Fibroblast of pulmonary artery (primary cell): ENCODE results near the gene BRD4.
A peak's percentile ranks its signal among the peaks of the same experiment; 100 is the strongest.

Source experiments
- DNase-seq: peaks from one replicate; pipeline ENCODE4 v3.0.0-alpha.2; 2010; ENCODE audit warnings: low read depth
- H3K4me3 ChIP-seq: replicated peaks from 2 replicates; pipeline ENCODE4 v1.5.1; 2011; ENCODE audit warnings: low read depth, mild to moderate bottlenecking, control low read depth, low read length, moderate library complexity
- CTCF ChIP-seq: IDR thresholded peaks from 2 replicates; pipeline ENCODE4 v1.5.1; 2011; ENCODE audit warnings: mild to moderate bottlenecking, control low read depth, low read length, inconsistent platforms; ENCODE audit errors: missing control alignments

BRD4 gene

DNA sequence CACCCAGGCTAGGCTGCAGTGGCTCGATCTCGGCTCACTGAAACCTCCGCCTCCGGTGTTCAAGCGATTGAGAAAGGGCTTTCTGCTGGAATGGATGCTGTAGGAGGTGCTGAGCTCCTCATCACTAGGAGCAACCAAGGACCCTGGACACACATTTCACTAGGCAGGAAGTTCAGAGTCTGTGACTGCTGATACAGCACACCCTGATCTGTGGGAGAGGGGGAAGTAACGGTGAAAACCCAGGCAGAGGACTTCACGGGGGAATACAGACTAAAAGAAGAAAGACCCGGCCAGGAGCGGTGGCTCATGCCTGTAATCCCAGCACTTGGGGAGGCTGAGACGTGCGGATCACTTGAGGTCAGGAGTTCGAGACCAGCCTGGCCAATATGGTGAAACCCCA is 119.6 kb downstream of the BRD4 start:
- H3K4me3 ChIP-seq, result no peak overlapping the region
- TF ChIP-seq CTCF, result no peak
- no peak for DNase-seq

- no peak for TF ChIP-seq CTCF
- H3K4me3 ChIP-seq, result no peak overlapping the region
- peak; percentile 74 for DNase-seq
Measured at GRCh38 chr19:15210323-15210781, 122.0 kb downstream of the BRD4 start.

GRCh38 chr19:15201374-15202023 is 130.8 kb downstream of the BRD4 start:
- DNase-seq, result no peak
- TF ChIP-seq CTCF, result no peak
- peak overlapping the region; percentile 79 for H3K4me3 ChIP-seq

DNA sequence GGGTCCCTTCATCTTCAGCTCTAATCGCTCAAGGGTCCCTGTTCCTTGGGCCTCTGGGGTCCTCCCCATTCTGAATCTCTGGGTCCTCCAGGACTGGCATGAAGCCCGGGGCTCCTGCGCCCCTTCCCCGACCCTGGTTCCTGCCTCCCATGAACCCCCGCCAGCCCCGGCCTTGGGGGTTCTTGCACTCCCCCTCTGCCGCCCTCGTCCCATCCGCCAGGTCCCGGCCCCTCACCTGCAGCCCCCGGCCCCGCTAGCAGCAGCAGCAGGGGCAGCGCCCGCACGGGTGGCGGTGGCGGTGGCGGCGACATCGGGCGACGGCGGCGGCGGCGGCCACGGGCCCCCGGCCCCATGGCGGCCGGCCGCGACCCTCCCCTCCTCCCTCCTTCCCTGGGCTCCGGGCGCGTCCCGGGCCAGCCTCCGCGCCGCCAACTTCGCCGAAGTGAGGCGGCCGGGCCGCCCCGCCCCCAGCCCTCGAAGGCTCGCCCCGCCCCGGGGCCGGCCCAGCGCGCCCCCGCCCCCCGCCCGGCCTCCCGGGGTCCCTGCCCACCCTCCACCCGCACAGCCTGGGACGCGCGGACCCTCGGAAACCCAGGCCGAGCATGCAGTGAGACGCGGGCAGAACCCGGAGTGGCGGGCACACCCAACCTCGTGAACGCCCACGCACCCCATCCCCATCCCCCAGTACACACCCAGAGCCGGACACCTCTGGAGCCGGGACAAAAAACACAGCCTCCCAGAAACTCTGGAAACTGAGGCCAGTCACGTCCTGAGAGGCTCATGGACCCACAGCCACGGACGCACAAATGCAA is 131.6 kb downstream of the BRD4 start, which contains the start of gene NOTCH3:
Gene NOTCH3 (minus strand): TSS at position 443 of the 812 bp plus-strand sequence. CDS start 90 bp downstream, at position 353.
- TF ChIP-seq CTCF, result no peak
- H3K4me3 ChIP-seq, result peak within 1 kb of the TSS; percentile 79
- DNase-seq, result no peak

DNA sequence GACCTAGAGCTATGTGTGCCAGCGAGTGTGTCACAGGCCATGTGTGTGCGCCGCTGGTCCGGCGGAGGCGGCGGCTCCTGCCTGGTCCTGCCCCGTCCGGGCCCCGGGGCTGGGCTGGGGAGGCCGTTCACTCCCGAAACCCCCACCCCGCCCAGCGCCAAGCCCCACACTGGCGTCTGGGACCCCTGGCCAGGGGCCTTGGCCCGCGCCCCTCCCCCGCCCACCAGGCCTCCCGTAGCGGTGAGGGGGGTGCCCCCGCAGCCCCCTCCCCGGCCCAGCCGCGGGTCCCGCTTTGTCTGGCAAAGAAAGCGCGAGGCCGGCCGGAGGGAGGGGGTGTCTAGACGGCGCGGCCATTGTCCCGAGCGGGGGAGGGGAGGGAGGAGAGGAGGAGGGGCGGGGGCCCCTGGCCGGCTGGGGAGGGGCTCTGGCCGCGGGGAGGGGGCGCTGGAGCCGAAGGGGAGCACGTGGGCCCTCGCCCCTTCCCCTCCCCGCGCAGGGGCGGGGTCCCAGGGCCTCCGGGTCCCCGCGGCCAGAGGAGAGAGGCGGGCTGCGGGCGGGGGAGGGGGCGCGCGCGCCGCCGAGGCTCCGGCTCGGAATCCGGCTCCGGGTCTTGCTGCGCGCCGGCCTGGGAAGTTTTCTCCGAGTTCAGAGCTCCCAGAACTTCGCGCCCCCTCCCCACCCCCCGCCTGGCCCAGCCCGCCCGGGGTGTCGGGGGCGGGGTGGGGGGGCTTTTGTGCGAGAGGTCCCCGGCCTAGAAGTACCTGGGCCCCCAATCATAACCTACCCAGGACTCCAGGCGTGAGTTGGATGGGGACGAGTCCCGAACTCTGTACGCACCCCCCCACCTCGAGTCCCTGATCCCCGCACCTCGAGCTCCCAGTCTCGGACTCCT is 132.4 kb downstream of the BRD4 start:
- H3K4me3 ChIP-seq, result peak overlapping the region; percentile 79
- DNase-seq, result peak; percentile 31
- no peak for TF ChIP-seq CTCF

GRCh38 chr19:15198951-15199660 is 133.2 kb downstream of the BRD4 start:
- no peak for DNase-seq
- TF ChIP-seq CTCF, result no peak
- H3K4me3 ChIP-seq, result peak overlapping the region; percentile 79
